Stimulated activated CD8-positive, alpha-beta memory T cell treated with anti-CD3 and anti-CD28 coated beads, Interleukin-4, amount 100 ng/mL, for 1 hour (primary cell): ENCODE results near the gene EXOC3.
"Not testable (repeated sequence)": the region's sequence is repeated elsewhere in the genome, so short reads cannot be mapped to it uniquely, and the experiment has no call there.

Source experiments
- DNase-seq, 2 donors: peaks; one replicate each; pipeline ENCODE4 v3.0.0-alpha.2; 2020; ENCODE audit warnings: low read depth in 2 of 2, low spot score in 1 of 2

EXOC3 gene

GRCh38 chr5:407051-407450, 35.9 kb upstream of the EXOC3 start:
- DNase-seq, result no peak

GRCh38 chr5:407801-408268, 35.1 kb upstream of the EXOC3 start:
- no peak for DNase-seq

GRCh38 chr5:410911-411517, 32.0 kb upstream of the EXOC3 start:
- DNase-seq, result no peak

GRCh38 chr5:411728-412127, 31.2 kb upstream of the EXOC3 start:
- no peak for DNase-seq

GRCh38 chr5:414991-415927, 27.7 kb upstream of the EXOC3 start:
- not testable (repeated sequence) for DNase-seq

- no peak for DNase-seq
Observed at GRCh38 chr5:415928-416635, 26.9 kb upstream of the EXOC3 start.

- DNase-seq, result no peak
Observed at GRCh38 chr5:416636-416960, 26.4 kb upstream of the EXOC3 start.

GRCh38 chr5:417301-418161, 25.4 kb upstream of the EXOC3 start:
- no peak for DNase-seq

GRCh38 chr5:418162-419121, 24.5 kb upstream of the EXOC3 start:
- DNase-seq, result no peak

- DNase-seq, result no peak
Observed at GRCh38 chr5:419970-420369, 23.0 kb upstream of the EXOC3 start.

GRCh38 chr5:420632-421286, 22.2 kb upstream of the EXOC3 start:
- no peak for DNase-seq

- DNase-seq, result no peak
Observed at GRCh38 chr5:421287-421880, 21.6 kb upstream of the EXOC3 start.

- no peak for DNase-seq
Observed at GRCh38 chr5:421901-422300, 21.1 kb upstream of the EXOC3 start.

GRCh38 chr5:422323-423232, 20.4 kb upstream of the EXOC3 start:
- no peak for DNase-seq

- no peak for DNase-seq
Observed at GRCh38 chr5:423233-423565, 19.8 kb upstream of the EXOC3 start.

GRCh38 chr5:423626-424261, 19.2 kb upstream of the EXOC3 start:
- DNase-seq, result no peak

- no peak for DNase-seq
Observed at GRCh38 chr5:424301-425110, 18.5 kb upstream of the EXOC3 start.
